Fibroblast of lung (primary cell): ENCODE data around the gene UBE2K.

Source experiments
- CTCF ChIP-seq, 2 donors: IDR thresholded peaks in 1 of 2; conservative IDR thresholded peaks in 1 of 2; 1 replicate in 1 of 2; 2 replicates in 1 of 2; pipeline ENCODE4 v1.5.1; 2011 to 2012; ENCODE audit warnings: low read length in 2 of 2, control low read depth in 1 of 2, inconsistent platforms in 1 of 2, low read depth in 1 of 2, mild to moderate bottlenecking in 1 of 2
- EZH2 ChIP-seq: IDR thresholded peaks from 2 replicates; pipeline ENCODE4 v1.5.1; 2012; ENCODE audit warnings: low read length, control low read depth, mild to moderate bottlenecking; ENCODE audit errors: missing control alignments

GRCh38 chr4:39718366-39719323, 20.7 kb downstream of the UBE2K start:
- no peak for TF ChIP-seq CTCF (conservative IDR thresholded peaks at IDR 0.05 in 1 of 2, IDR thresholded peaks at IDR 0.05 in 1 of 2; ENCODE audit: low read depth in 1 of 2, low read length in 2 of 2)
- no peak for TF ChIP-seq EZH2
